Glutamatergic neuron (in vitro differentiated cells): ENCODE results near the gene SETD5. TPM values are rescaled to one million over a fixed set of nuclear protein-coding genes. Genes with fewer than 3 reads are reported as not detected.

Experiments
- DNase-seq: peaks from one replicate; pipeline ENCODE4 v3.0.0; 2022
- H3K27ac Mint-ChIP-seq: one replicate; pipeline ENCODE4 v1.8.0; 2020; ENCODE audit warnings: mild to moderate bottlenecking, mixed read lengths, inconsistent platforms; ENCODE audit not compliant: unreplicated experiment
- H3K27me3 Mint-ChIP-seq: one replicate; pipeline ENCODE4 v1.8.0; 2020; ENCODE audit warnings: mild to moderate bottlenecking, moderate library complexity, mixed read lengths, inconsistent platforms; ENCODE audit not compliant: unreplicated experiment
- H3K36me3 Mint-ChIP-seq: one replicate; pipeline ENCODE4 v1.8.0; 2020; ENCODE audit warnings: mild to moderate bottlenecking, mixed read lengths, inconsistent platforms; ENCODE audit not compliant: unreplicated experiment
- H3K4me1 Mint-ChIP-seq: one replicate; pipeline ENCODE4 v1.8.0; 2020; ENCODE audit warnings: mild to moderate bottlenecking, low read depth, mixed read lengths, inconsistent platforms; ENCODE audit not compliant: unreplicated experiment
- H3K4me3 Mint-ChIP-seq: one replicate; pipeline ENCODE4 v1.8.0; 2020; ENCODE audit warnings: mild to moderate bottlenecking, mixed read lengths, inconsistent platforms; ENCODE audit not compliant: unreplicated experiment
- H3K9me3 Mint-ChIP-seq: one replicate; pipeline ENCODE4 v1.8.0; 2020; ENCODE audit warnings: mild to moderate bottlenecking, moderate library complexity, mixed read lengths, inconsistent platforms; ENCODE audit not compliant: unreplicated experiment
- total RNA-seq: library from RNA; stranded (reverse); fragmentation: NEBNext Ultra II Directional; extraction: Animal tissue kit (Norgen Biotek cat#: 25700); gene quantifications from one replicate; pipeline ENCODE4 v1.2.1, GENCODE V29; 2021; ENCODE audit not compliant: unreplicated experiment
- TF ChIP-seq, protein P1 (sequence below): fragments of 200-600 bp; sonication (generic); IDR thresholded peaks from one replicate; pipeline ENCODE4 v1.5.0; 2021; ENCODE audit not compliant: partially characterized antibody, unreplicated experiment

The SETD5 gene
- total RNA-seq, 1 donor from 2014 or later, result 337 TPM

DNA sequence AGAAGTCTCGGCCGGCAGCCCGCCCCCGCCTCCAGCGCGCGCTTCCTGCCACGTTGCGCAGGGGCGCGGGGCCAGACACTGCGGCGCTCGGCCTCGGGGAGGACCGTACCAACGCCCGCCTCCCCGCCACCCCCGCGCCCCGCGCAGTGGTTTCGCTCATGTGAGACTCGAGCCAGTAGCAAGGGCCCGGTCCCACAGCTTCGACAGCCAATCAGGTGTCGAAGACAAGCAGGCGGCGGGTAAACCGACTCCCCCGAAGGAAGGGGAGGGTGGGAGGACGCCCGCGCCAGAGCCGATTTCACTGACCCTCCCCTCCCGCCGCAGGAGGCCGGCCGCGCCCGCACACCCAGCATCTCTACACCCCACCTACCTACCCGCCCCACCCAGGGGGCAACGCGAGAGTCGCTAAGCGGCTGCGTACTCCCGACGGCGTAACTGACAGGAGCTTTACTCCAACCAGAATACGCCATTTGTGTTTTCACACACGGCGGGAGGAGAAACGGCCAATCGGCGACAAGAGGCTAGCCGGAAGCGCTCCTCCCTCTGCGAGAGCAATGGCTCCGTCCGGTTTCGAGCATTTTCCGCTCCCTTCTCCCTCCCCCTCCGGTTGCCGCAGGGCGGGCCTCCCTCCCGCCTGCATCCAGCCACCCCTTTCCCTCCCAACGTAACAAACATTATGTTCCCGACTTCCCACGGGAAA, 633 bp upstream of the SETD5 start:
- TF ChIP-seq, protein P1, sequence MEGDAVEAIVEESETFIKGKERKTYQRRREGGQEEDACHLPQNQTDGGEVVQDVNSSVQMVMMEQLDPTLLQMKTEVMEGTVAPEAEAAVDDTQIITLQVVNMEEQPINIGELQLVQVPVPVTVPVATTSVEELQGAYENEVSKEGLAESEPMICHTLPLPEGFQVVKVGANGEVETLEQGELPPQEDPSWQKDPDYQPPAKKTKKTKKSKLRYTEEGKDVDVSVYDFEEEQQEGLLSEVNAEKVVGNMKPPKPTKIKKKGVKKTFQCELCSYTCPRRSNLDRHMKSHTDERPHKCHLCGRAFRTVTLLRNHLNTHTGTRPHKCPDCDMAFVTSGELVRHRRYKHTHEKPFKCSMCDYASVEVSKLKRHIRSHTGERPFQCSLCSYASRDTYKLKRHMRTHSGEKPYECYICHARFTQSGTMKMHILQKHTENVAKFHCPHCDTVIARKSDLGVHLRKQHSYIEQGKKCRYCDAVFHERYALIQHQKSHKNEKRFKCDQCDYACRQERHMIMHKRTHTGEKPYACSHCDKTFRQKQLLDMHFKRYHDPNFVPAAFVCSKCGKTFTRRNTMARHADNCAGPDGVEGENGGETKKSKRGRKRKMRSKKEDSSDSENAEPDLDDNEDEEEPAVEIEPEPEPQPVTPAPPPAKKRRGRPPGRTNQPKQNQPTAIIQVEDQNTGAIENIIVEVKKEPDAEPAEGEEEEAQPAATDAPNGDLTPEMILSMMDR, result no peak
- Mint-ChIP-seq H3K27ac (peak overlapping the region; percentile 98), H3K36me3 (no peaks in the 10 kb centered on the region), H3K4me3 (peak overlapping the region; percentile 94), H3K27me3 (peaks cover 36% of the 10 kb centered on the region), H3K4me1 (peaks cover 33% of the 10 kb centered on the region), H3K9me3 (peaks cover 35% of the 10 kb centered on the region)
- DNase-seq, result peak; percentile 96

DNA sequence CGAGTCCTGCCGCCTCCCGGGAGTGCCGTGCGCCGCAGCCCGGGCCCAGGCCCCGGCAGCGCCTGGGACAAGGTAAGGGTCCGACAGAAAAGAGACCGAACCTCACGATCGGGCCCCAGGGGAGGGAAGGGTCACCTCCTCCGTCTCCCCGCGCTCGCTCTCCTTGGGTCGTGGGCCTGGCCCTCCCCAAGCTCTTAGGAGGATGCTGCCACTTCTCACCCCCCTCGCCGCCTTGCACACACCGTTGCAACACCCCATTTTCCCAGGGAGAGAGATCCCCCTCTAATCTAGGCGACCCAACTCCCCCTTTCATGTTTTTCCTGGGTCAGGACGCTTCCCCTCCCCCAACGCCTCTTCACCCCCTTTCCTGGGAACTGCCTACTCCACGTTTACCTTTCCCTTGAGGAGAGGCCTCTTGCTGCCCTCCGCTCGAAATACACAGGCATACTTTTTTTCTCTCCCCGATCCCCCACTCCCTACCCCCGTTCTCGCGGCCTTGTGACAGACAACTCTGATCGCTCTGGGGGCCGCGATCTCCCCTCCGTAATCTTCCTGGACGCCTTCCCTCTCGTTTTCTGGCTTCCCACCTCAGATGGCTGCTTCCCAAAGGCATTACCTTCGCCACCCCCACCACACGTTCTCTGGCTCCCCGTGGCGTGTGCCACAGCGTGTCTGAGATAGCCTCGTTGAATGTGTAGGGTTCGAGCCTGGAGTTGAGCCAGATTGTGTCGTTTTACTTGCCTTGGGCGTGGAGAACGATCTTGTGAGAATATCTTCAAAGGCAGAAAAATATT, 688 bp downstream of the SETD5 start:
- H3K4me1 Mint-ChIP-seq, result peaks cover 35% of the 10 kb centered on the region
- peaks cover 36% of the 10 kb centered on the region for H3K27me3 Mint-ChIP-seq
- peak overlapping the region; percentile 96 for H3K4me3 Mint-ChIP-seq
- DNase-seq, result peak; percentile 21
- H3K27ac Mint-ChIP-seq, result peak overlapping the region; percentile 100
- TF ChIP-seq, protein P1, result no peak
- H3K36me3 Mint-ChIP-seq, result no peaks in the 10 kb centered on the region
- H3K9me3 Mint-ChIP-seq, result peaks cover 38% of the 10 kb centered on the region

- no peak for DNase-seq
- Mint-ChIP-seq H3K4me1 (peaks cover 32% of the 10 kb centered on the region), H3K36me3 (no peaks in the 10 kb centered on the region), H3K4me3 (peak overlapping the region; percentile 96), H3K27me3 (peaks cover 36% of the 10 kb centered on the region), H3K27ac (peak overlapping the region; percentile 100), H3K9me3 (peaks cover 38% of the 10 kb centered on the region)
- TF ChIP-seq, protein P1, result no peak
These were observed 1.4 kb downstream of the SETD5 start for GRCh38 chr3:9398700-9399336.

DNA sequence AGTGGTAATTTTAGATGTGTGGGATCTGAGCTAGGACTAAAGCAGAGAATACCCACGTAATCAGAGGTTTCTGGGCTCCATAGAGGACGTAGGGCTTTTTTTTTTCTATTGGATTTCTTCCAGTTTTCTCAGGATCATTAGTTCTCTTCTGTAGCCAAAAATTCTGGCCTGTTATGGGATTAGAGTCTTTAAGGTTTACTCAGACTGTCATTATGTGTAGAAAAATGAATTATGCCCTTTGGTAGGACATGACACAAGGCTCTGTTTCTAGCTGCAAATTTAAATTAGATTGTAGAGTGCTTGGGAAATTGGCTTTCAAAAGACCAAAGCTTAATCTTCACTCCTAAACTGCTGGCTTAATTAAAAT, 1.9 kb downstream of the SETD5 start:
- Mint-ChIP-seq H3K27ac (peak overlapping the region; percentile 100), H3K27me3 (peaks cover 36% of the 10 kb centered on the region), H3K9me3 (peaks cover 38% of the 10 kb centered on the region), H3K4me3 (peak overlapping the region; percentile 96), H3K4me1 (peaks cover 28% of the 10 kb centered on the region), H3K36me3 (no peaks in the 10 kb centered on the region)
- TF ChIP-seq, protein P1, result no peak
- no peak for DNase-seq

GRCh38 chr3:9399746-9400145, 2.3 kb downstream of the SETD5 start:
- peaks cover 34% of the 10 kb centered on the region for H3K27me3 Mint-ChIP-seq
- peak overlapping the region; percentile 96 for H3K4me3 Mint-ChIP-seq

More at GRCh38 chr3:9399746-9400145, 2.3 kb downstream of the SETD5 start:
- TF ChIP-seq, protein P1, result no peak
- Mint-ChIP-seq H3K27ac (peak overlapping the region; percentile 100), H3K36me3 (no peaks in the 10 kb centered on the region), H3K4me1 (peaks cover 27% of the 10 kb centered on the region), H3K9me3 (peaks cover 38% of the 10 kb centered on the region)
- DNase-seq, result peak; percentile 84
